Testis (tissue), 3 donors: ENCODE measurements around the gene FSHR. TPM values are rescaled to one million over a fixed set of nuclear protein-coding genes. Genes with fewer than 3 reads are reported as not detected.

Experiments
- DNase-seq: peaks from one replicate; pipeline ENCODE4 v3.0.0-alpha.2; 2019
- H3K27ac ChIP-seq, 2 donors: fragments of 200-600 bp; sonication (generic); one replicate each; pipeline ENCODE4 v1.5.1; 2019
- H3K27me3 ChIP-seq: fragments of 200-600 bp; sonication (generic); one replicate; pipeline ENCODE4 v1.5.1; 2019
- H3K36me3 ChIP-seq: fragments of 200-600 bp; sonication (generic); one replicate; pipeline ENCODE4 v1.5.1; 2017; ENCODE audit warnings: low read depth; ENCODE audit errors: missing control alignments
- H3K4me1 ChIP-seq: fragments of 200-600 bp; sonication (generic); one replicate; pipeline ENCODE4 v1.5.1; 2019
- H3K4me3 ChIP-seq, 2 donors: fragments of 200-600 bp; sonication (generic); one replicate each; pipeline ENCODE4 v1.5.1; 2017 to 2019
- H3K9me3 ChIP-seq: fragments of 200-600 bp; sonication (generic); one replicate; pipeline ENCODE4 v1.5.1; 2017
- POLR2A ChIP-seq: fragments of 450-650 bp; IDR thresholded peaks from one replicate; pipeline ENCODE4 v1.6.1; 2017; ENCODE audit warnings: antibody characterized with exemption, mild to moderate bottlenecking, moderate library complexity
- WGBS, 2 donors: methylation state at CpG; one replicate each; pipeline ENCODE4 v1.1.5; 2018; 5-methylcytosine and 5-hydroxymethylcytosine counted together
- intact Hi-C: fragments of 100-400 bp; cut with DNase I; formaldehyde crosslinking; loops from one replicate; pipeline ENCODE4 v1.15.1; 2023; ENCODE audit warnings: low total_unique reads
- polyA plus RNA-seq: library from polyadenylated mRNA; stranded (reverse); fragments of 350-450 nt; fragmentation: Illumina TruSeq; extraction: RNeasy Lipid Tissue Mini Kit (QIAGEN cat#74804); gene quantifications from one replicate; pipeline ENCODE4 v1.2.3, GENCODE V29; 2014; ENCODE audit warnings: low read depth, low replicate concordance; ENCODE audit not compliant: insufficient read depth
- total RNA-seq, 2 donors: library from RNA; depleted of rRNA; stranded (reverse); fragments of >200 nt; gene quantifications; one replicate each; pipeline ENCODE4 v1.2.3, GENCODE V29; 2016
- TF ChIP-seq, protein P1 (sequence below), 3 experiments: fragments of 450-650 bp in 2 of 3; fragments of 200-600 bp in 1 of 3; sonication (generic) in 1 of 3; IDR thresholded peaks; one replicate each; pipeline ENCODE4 v1.5.1; 2016 to 2019; ENCODE audit warnings: antibody characterized with exemption in 3 of 3, mild to moderate bottlenecking in 2 of 3, moderate library complexity in 1 of 3

Gene FSHR
- total and polyA plus RNA-seq, 3 donors from 2014 or later = 8.8 to 22.6 (median 22.0) TPM

DNA sequence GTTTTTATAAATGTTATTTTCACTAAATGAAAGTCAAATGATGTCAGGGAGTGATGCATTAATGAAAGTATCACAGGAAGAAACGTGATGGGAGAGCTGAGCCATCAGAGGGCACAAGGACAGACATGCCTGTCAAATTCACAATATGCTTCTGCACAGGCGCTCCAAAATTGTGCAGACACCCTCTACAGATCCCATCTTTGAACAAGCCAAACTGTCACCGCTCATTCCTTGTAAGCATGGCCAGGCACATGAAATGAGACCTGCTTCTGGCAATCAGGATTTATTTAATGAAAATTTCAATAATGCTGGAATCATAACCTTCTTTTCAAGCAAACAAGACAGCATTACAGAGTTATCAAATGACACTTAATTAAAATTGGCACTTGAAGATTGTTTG is 20.4 kb upstream of the FSHR start:
- no peak for DNase-seq
- Histone ChIP-seq H3K27me3 (no peaks in the 10 kb centered on the region), H3K36me3 (no peaks in the 10 kb centered on the region), H3K4me3 (no peak overlapping the region), H3K9me3 (no peaks in the 10 kb centered on the region), H3K4me1 (no peaks in the 10 kb centered on the region), H3K27ac (no peak overlapping the region)
- WGBS, 2 donors = 88% methylated on average over 3 of the region's 3 CpGs
- TF ChIP-seq POLR2A = no peak
- TF ChIP-seq, protein P1, sequence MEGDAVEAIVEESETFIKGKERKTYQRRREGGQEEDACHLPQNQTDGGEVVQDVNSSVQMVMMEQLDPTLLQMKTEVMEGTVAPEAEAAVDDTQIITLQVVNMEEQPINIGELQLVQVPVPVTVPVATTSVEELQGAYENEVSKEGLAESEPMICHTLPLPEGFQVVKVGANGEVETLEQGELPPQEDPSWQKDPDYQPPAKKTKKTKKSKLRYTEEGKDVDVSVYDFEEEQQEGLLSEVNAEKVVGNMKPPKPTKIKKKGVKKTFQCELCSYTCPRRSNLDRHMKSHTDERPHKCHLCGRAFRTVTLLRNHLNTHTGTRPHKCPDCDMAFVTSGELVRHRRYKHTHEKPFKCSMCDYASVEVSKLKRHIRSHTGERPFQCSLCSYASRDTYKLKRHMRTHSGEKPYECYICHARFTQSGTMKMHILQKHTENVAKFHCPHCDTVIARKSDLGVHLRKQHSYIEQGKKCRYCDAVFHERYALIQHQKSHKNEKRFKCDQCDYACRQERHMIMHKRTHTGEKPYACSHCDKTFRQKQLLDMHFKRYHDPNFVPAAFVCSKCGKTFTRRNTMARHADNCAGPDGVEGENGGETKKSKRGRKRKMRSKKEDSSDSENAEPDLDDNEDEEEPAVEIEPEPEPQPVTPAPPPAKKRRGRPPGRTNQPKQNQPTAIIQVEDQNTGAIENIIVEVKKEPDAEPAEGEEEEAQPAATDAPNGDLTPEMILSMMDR (IDR thresholded peaks at IDR 0.05) = no peak
- intact Hi-C loops = no loop called here

DNA sequence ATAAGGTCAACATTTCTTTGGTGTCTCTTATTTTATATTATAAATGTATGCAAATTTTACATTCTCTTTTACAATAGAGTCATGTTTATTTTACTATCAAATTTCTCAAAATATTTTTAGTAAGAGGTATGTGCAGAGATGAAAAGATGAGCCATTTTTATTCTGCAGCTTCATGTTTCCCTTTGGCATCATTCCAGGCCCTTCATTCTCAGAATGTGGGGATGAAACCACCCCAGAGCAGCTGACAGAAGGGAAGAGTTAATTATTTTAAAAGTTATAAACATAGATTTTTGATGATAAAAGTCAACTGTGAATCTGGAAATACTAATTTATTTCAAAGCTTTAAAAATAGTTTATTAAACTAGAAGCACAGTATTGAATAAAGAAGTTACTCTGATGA is 12.8 kb upstream of the FSHR start:
- Histone ChIP-seq H3K27ac (no peak overlapping the region), H3K9me3 (no peaks in the 10 kb centered on the region), H3K4me1 (no peaks in the 10 kb centered on the region), H3K27me3 (no peaks in the 10 kb centered on the region), H3K36me3 (no peaks in the 10 kb centered on the region), H3K4me3 (no peak overlapping the region)
- DNase-seq = no peak
- TF ChIP-seq, protein P1 (IDR thresholded peaks at IDR 0.05) = no peak
- no peak for TF ChIP-seq POLR2A
- intact Hi-C loops = no loop called here

DNA sequence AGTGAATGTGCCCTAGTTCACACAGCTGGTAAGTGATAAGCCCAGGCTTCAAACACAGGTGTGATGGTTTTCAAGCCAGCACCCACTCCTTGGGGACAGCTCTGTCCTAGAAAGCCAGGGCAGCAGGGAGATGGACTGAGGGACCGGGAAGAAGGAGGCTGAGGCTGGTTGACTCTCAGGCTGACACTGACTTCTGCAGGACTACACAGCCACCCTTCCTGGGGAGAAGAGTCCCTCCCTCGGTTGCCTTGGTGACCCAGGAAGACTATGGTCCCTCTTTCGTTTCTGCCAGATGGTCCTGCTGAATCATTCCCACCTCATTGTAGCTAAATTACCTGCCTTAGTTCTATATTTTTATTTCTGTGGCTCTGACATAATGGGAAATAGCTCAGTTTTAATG is 11.3 kb upstream of the FSHR start:
- Histone ChIP-seq H3K27ac (no peak overlapping the region), H3K27me3 (no peaks in the 10 kb centered on the region), H3K36me3 (no peaks in the 10 kb centered on the region), H3K9me3 (no peaks in the 10 kb centered on the region), H3K4me1 (no peaks in the 10 kb centered on the region), H3K4me3 (no peak overlapping the region)
- TF ChIP-seq, protein P1 (IDR thresholded peaks at IDR 0.05) = no peak
- no peak for TF ChIP-seq POLR2A
- intact Hi-C loops = no loop called here
- WGBS, 2 donors = 70 to 73% methylated on average over 3 of the region's 3 CpGs
- DNase-seq = no peak

DNA sequence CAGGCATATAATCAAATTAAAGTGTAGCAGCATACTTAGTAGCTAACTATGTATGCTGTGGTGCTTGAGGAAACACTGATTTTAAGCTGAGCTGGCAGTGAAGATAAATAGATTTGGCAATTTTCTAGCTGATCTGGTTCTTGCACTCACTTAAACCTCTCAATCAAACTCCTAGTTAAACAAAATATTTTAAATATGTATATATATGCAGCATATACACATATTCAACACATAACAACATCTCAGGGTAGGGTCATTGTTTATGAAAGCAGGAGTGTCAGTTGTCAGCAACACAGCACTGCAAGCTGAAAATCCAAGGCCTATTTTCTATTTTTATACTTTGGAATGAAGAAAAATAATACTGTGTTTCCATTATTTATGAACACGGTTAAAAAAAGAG is 10.4 kb upstream of the FSHR start:
- Histone ChIP-seq H3K27me3 (no peaks in the 10 kb centered on the region), H3K9me3 (no peaks in the 10 kb centered on the region), H3K27ac (no peak overlapping the region), H3K4me1 (no peaks in the 10 kb centered on the region), H3K4me3 (no peak overlapping the region), H3K36me3 (no peaks in the 10 kb centered on the region)
- no peak for DNase-seq
- TF ChIP-seq, protein P1 (IDR thresholded peaks at IDR 0.05) = no peak
- no peak for TF ChIP-seq POLR2A
- intact Hi-C loops = no loop called here
- WGBS, 2 donors = 60 to 76% methylated on average over 1 of the region's 1 CpG

DNA sequence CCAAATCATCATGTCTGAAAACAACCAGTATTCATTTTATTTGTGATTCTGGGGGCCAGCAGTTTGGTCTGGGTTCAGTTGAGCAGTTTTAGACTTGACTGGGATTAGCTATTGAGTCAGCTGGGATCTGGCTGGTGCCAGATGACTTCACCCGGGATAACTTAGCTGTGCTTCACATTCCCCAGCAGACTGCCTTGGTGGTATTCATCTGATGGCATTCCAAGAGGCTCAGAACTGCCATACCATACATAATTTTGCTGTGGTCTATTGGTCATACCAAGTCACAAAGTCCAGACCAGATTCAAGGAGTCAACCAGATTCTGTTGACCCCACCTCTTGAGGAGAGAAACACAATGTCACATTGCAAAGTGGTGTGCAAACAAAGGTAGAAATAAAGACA is 7.8 kb upstream of the FSHR start:
- TF ChIP-seq, protein P1 (IDR thresholded peaks at IDR 0.05) = no peak
- no peak for TF ChIP-seq POLR2A
- Histone ChIP-seq H3K4me3 (no peak overlapping the region), H3K9me3 (no peaks in the 10 kb centered on the region), H3K36me3 (no peaks in the 10 kb centered on the region), H3K27me3 (no peaks in the 10 kb centered on the region), H3K4me1 (no peaks in the 10 kb centered on the region), H3K27ac (no peak overlapping the region)
- WGBS, 2 donors = 67 to 93% methylated on average over 1 of the region's 1 CpG
- intact Hi-C loops = no loop called here
- DNase-seq = no peak
